Measurements from ENCODE around the gene TMC8. TPM values are rescaled to one million over a fixed set of nuclear protein-coding genes. Genes with fewer than 3 reads are reported as not detected.

Gene TMC8
- total RNA-seq, 1 donor from 2014 or later, result 0.85 TPM

- H3K4me3 Mint-ChIP-seq, result no peak overlapping the region
These were observed 29.5 kb upstream of the TMC8 start for GRCh38 chr17:78101112-78101511.

GRCh38 chr17:78101542-78101941 is 29.0 kb upstream of the TMC8 start:
- Mint-ChIP-seq H3K4me1 (ENCODE audit: unreplicated experiment) (no peaks in the 10 kb centered on the region), H3K4me3 (no peak overlapping the region), H3K27ac (no peak overlapping the region), H3K27me3 (no peaks in the 10 kb centered on the region), H3K9me3 (no peaks in the 10 kb centered on the region), H3K36me3 (peaks cover 32% of the 10 kb centered on the region)
- no peak for TF ChIP-seq CTCF (conservative IDR thresholded peaks at IDR 0.05)
- DNase-seq (ENCODE audit: extremely low spot score, unreplicated experiment), result no peak

More at GRCh38 chr17:78101112-78101511, 29.5 kb upstream of the TMC8 start:
- no peak for TF ChIP-seq CTCF (conservative IDR thresholded peaks at IDR 0.05)
- DNase-seq (ENCODE audit: extremely low spot score, unreplicated experiment), result no peak
- H3K27me3 Mint-ChIP-seq, result no peaks in the 10 kb centered on the region
- peaks cover 32% of the 10 kb centered on the region for H3K36me3 Mint-ChIP-seq
- no peaks in the 10 kb centered on the region for H3K4me1 Mint-ChIP-seq (ENCODE audit: unreplicated experiment)
- no peaks in the 10 kb centered on the region for H3K9me3 Mint-ChIP-seq
- H3K27ac Mint-ChIP-seq, result no peak overlapping the region

- H3K4me3 Mint-ChIP-seq, result no peak overlapping the region
- H3K4me1 Mint-ChIP-seq (ENCODE audit: unreplicated experiment), result no peaks in the 10 kb centered on the region
- peaks cover 35% of the 10 kb centered on the region for H3K36me3 Mint-ChIP-seq
These were observed 27.3 kb upstream of the TMC8 start for GRCh38 chr17:78103311-78103710.

GRCh38 chr17:78104540-78104941 is 26.0 kb upstream of the TMC8 start:
- Mint-ChIP-seq H3K27ac (no peak overlapping the region), H3K9me3 (no peaks in the 10 kb centered on the region), H3K4me1 (ENCODE audit: unreplicated experiment) (no peaks in the 10 kb centered on the region), H3K4me3 (no peak overlapping the region), H3K27me3 (no peaks in the 10 kb centered on the region), H3K36me3 (peaks cover 27% of the 10 kb centered on the region)
- no peak for TF ChIP-seq CTCF (conservative IDR thresholded peaks at IDR 0.05)
- no peak for DNase-seq (ENCODE audit: extremely low spot score, unreplicated experiment)

More at GRCh38 chr17:78103311-78103710, 27.3 kb upstream of the TMC8 start:
- no peak overlapping the region for H3K27ac Mint-ChIP-seq
- TF ChIP-seq CTCF (conservative IDR thresholded peaks at IDR 0.05), result no peak
- H3K27me3 Mint-ChIP-seq, result no peaks in the 10 kb centered on the region
- H3K9me3 Mint-ChIP-seq, result no peaks in the 10 kb centered on the region
- DNase-seq (ENCODE audit: extremely low spot score, unreplicated experiment), result no peak

GRCh38 chr17:78105101-78105500 is 25.5 kb upstream of the TMC8 start:
- no peak overlapping the region for H3K27ac Mint-ChIP-seq
- H3K36me3 Mint-ChIP-seq, result peaks cover 22% of the 10 kb centered on the region
- no peak overlapping the region for H3K4me3 Mint-ChIP-seq
- DNase-seq (ENCODE audit: extremely low spot score, unreplicated experiment), result no peak
- no peaks in the 10 kb centered on the region for H3K9me3 Mint-ChIP-seq
- no peak for TF ChIP-seq CTCF (conservative IDR thresholded peaks at IDR 0.05)
- H3K4me1 Mint-ChIP-seq (ENCODE audit: unreplicated experiment), result no peaks in the 10 kb centered on the region
- H3K27me3 Mint-ChIP-seq, result no peaks in the 10 kb centered on the region

GRCh38 chr17:78105551-78105950 is 25.0 kb upstream of the TMC8 start:
- peaks cover under 1% of the 10 kb centered on the region for H3K4me1 Mint-ChIP-seq (ENCODE audit: unreplicated experiment)
- no peaks in the 10 kb centered on the region for H3K9me3 Mint-ChIP-seq
- H3K27ac Mint-ChIP-seq, result no peak overlapping the region

More at GRCh38 chr17:78105551-78105950, 25.0 kb upstream of the TMC8 start:
- DNase-seq (ENCODE audit: extremely low spot score, unreplicated experiment), result no peak
- TF ChIP-seq CTCF (conservative IDR thresholded peaks at IDR 0.05), result no peak
- Mint-ChIP-seq H3K36me3 (peaks cover 20% of the 10 kb centered on the region), H3K27me3 (no peaks in the 10 kb centered on the region), H3K4me3 (no peak overlapping the region)
